Neural progenitor cell (in vitro differentiated cells): Measurements from ENCODE around the gene CACNA1C.

ENCODE experiments used
- EZH2 ChIP-seq: fragments of 200-600 bp; sonication (generic); IDR thresholded peaks from 2 replicates; pipeline ENCODE4 v1.6.1; 2017; ENCODE audit warnings: antibody characterized with exemption, mild to moderate bottlenecking, moderate library complexity
- TF ChIP-seq, protein P1 (sequence below): fragments of 200-600 bp; sonication (generic); IDR thresholded peaks from 2 replicates; pipeline ENCODE4 v1.5.1; 2017; ENCODE audit warnings: antibody characterized with exemption, mild to moderate bottlenecking

GRCh38 chr12:2289525-2289924, 236.7 kb downstream of the CACNA1C start:
- TF ChIP-seq EZH2 = no peak
- TF ChIP-seq, protein P1, sequence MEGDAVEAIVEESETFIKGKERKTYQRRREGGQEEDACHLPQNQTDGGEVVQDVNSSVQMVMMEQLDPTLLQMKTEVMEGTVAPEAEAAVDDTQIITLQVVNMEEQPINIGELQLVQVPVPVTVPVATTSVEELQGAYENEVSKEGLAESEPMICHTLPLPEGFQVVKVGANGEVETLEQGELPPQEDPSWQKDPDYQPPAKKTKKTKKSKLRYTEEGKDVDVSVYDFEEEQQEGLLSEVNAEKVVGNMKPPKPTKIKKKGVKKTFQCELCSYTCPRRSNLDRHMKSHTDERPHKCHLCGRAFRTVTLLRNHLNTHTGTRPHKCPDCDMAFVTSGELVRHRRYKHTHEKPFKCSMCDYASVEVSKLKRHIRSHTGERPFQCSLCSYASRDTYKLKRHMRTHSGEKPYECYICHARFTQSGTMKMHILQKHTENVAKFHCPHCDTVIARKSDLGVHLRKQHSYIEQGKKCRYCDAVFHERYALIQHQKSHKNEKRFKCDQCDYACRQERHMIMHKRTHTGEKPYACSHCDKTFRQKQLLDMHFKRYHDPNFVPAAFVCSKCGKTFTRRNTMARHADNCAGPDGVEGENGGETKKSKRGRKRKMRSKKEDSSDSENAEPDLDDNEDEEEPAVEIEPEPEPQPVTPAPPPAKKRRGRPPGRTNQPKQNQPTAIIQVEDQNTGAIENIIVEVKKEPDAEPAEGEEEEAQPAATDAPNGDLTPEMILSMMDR = no peak
